K562 (cell line): ENCODE results near the gene WFDC2. TPM values are rescaled to one million over a fixed set of nuclear protein-coding genes. Genes with fewer than 3 reads are reported as not detected.

Experiments
- ATAC-seq: fragments of 200-7000 bp; cut with Tn5 transposase; 3 replicates; pipeline ENCODE4 v1.9.1; 2020; ENCODE audit warnings: moderate library complexity
- BruUV-seq: library from RNA; stranded (reverse); fragments of 400-500 nt; replicated peaks from 2 replicates; lab custom pipeline; 2021; lab: Mats Ljungman, UMichigan
- CTCF ChIA-PET: fragments of 300-600 bp; formaldehyde crosslinking; extraction: SDS; loops from one replicate; lab custom pipeline; 2021; ENCODE audit warnings: low intra/inter-chr PET ratio; lab: Yijun Ruan, JAX
- POLR2A ChIA-PET: fragments of 300-600, 350-650 bp; sonication (Branson Sonifier 250); formaldehyde crosslinking; extraction: SDS; loops from one replicate; lab custom pipeline; 2021; ENCODE audit warnings: antibody characterized with exemption, inconsistent platforms; lab: Yijun Ruan, JAX
- DNase-seq, 4 experiments: peaks; one replicate each; pipeline versions ENCODE4 v3.0.0 to v3.0.0-alpha.2; 2011 to 2018; ENCODE audit warnings: low spot score in 3 of 4, mixed read lengths in 3 of 4; ENCODE audit errors: extremely low read depth in 1 of 4
- FAIRE-seq: peaks from 2 replicates; lab custom pipeline; 2011; peaks lifted over from hg19 to GRCh38; lab: Jason Lieb, UNC
- H2AFZ ChIP-seq: 2 replicates; pipeline ENCODE4 v1.6.0; 2011; ENCODE audit warnings: low read depth, low read length, control low read depth, inconsistent platforms
- H3K27ac ChIP-seq: fragments of 200-600 bp; 3 replicates; pipeline ENCODE4 v1.8.0; 2011; ENCODE audit warnings: low read depth, mild to moderate bottlenecking, control low read depth, inconsistent platforms, low read length, moderate library complexity, mixed read lengths; ENCODE audit errors: extremely low read depth
- H3K27me3 ChIP-seq, 2 experiments: fragments of 300-600 bp in 1 of 2; 2 replicates in 1 of 2; 3 replicates in 1 of 2; pipeline versions ENCODE4 v1.6.0 to v1.8.0; 2011; ENCODE audit warnings: inconsistent platforms in 2 of 2, low read length in 2 of 2, mild to moderate bottlenecking in 1 of 2, mixed read lengths in 1 of 2, moderate library complexity in 1 of 2; ENCODE audit not compliant: control insufficient read depth in 2 of 2, insufficient read depth in 2 of 2
- H3K36me3 ChIP-seq: fragments of 300-600 bp; 3 replicates; pipeline ENCODE4 v1.8.0; 2011; ENCODE audit warnings: mild to moderate bottlenecking, low read length, inconsistent platforms; ENCODE audit not compliant: control insufficient read depth, insufficient read depth
- H3K4me1 ChIP-seq, 2 experiments: fragments of 200-600 bp in 1 of 2; replicated peaks in 1 of 2; 2 replicates in 1 of 2; 3 replicates in 1 of 2; pipeline versions ENCODE4 v1.5.1 to v1.8.0; 2011; ENCODE audit warnings: inconsistent platforms in 2 of 2, low read length in 2 of 2, mild to moderate bottlenecking in 1 of 2, mixed read lengths in 1 of 2, moderate library complexity in 1 of 2; ENCODE audit not compliant: control insufficient read depth in 2 of 2, insufficient read depth in 2 of 2
- H3K4me2 ChIP-seq: 2 replicates; pipeline ENCODE4 v1.6.1; 2011; ENCODE audit warnings: low read length, control low read depth, inconsistent platforms, mixed read lengths; ENCODE audit not compliant: insufficient read depth
- H3K4me3 ChIP-seq: fragments of 200-600 bp; sonication (generic), shearing (Covaris generic); 2 replicates; pipeline ENCODE4 v1.5.1; 2016; ENCODE audit warnings: control low read depth, inconsistent platforms
- H3K79me2 ChIP-seq: fragments of 200-600 bp; 3 replicates; pipeline ENCODE4 v1.8.0; 2011; ENCODE audit warnings: low read length, inconsistent platforms; ENCODE audit not compliant: control insufficient read depth, insufficient read depth
- H3K9ac ChIP-seq, 2 experiments: 2 replicates each; pipeline versions ENCODE4 v1.6.0 to v1.6.1; 2011; ENCODE audit warnings: low read depth in 2 of 2, low read length in 2 of 2, control low read depth in 1 of 2, inconsistent platforms in 1 of 2, mild to moderate bottlenecking in 1 of 2, mixed read lengths in 1 of 2; ENCODE audit not compliant: insufficient read depth in 1 of 2
- H3K9me1 ChIP-seq: one replicate; pipeline ENCODE4 v1.6.0; 2011; ENCODE audit warnings: inconsistent platforms, mild to moderate bottlenecking, low read length, moderate library complexity; ENCODE audit not compliant: control insufficient read depth, insufficient read depth
- H3K9me3 ChIP-seq: replicated peaks from 2 replicates; pipeline ENCODE4 v1.5.1; 2011; ENCODE audit warnings: low read depth, low read length, inconsistent platforms; ENCODE audit not compliant: control insufficient read depth, insufficient read depth
- H4K20me1 ChIP-seq: replicated peaks from 2 replicates; pipeline ENCODE4 v1.6.1; 2011; ENCODE audit warnings: low read length, inconsistent platforms, mixed read lengths; ENCODE audit not compliant: control insufficient read depth, insufficient read depth
- FOXK2 ChIP-seq, 2 experiments: fragments of 450-650 bp; IDR thresholded peaks in 1 of 2; conservative IDR thresholded peaks in 1 of 2; 2 replicates each; pipeline ENCODE4 v1.6.1; 2016; ENCODE audit warnings: low read depth in 2 of 2, mild to moderate bottlenecking in 1 of 2
- ILF3 ChIP-seq: fragments of 450-650 bp; IDR thresholded peaks from 2 replicates; pipeline ENCODE4 v1.6.1; 2018; ENCODE audit warnings: antibody characterized with exemption, mild to moderate bottlenecking, moderate library complexity, borderline replicate concordance
- PPARD ChIP-seq: fragments of 250-450 bp; sonication (Bioruptor Pico); IDR thresholded peaks from 2 replicates; pipeline ENCODE4 v1.8.0; 2022; ENCODE audit warnings: inconsistent platforms, mild to moderate bottlenecking, moderate library complexity
- RBM15 ChIP-seq: fragments of 200-400 bp; formaldehyde crosslinking; IDR thresholded peaks from 2 replicates; pipeline ENCODE4 v1.6.1; 2018; ENCODE audit warnings: mild to moderate bottlenecking, low read length, moderate library complexity; ENCODE audit not compliant: insufficient read depth
- ZNF232 ChIP-seq: sonication (generic); formaldehyde crosslinking; IDR thresholded peaks from 2 replicates; pipeline ENCODE4 v1.8.0; 2022; ENCODE audit warnings: mild to moderate bottlenecking, missing genetic modification reagents
- WGBS: fragments of 100-300 bp; shearing (Covaris generic); methylation state at CpG from one replicate; pipeline ENCODE4 v1.1.6; 2016; ENCODE audit warnings: low coverage, mixed read lengths; ENCODE audit not compliant: insufficient coverage; ENCODE audit errors: missing lambda C conversion rate; 5-methylcytosine and 5-hydroxymethylcytosine counted together
- in situ Hi-C: fragments of 300-500 bp; cut with MboI; formaldehyde crosslinking; loops from 4 replicates; pipeline ENCODE4 v1.15.0; 2018; ENCODE audit warnings: inconsistent platforms, mixed read lengths
- intact Hi-C: fragments of 100-400 bp; cut with micrococcal nuclease; formaldehyde crosslinking; loops from 2 replicates; pipeline ENCODE4 v1.14.2; 2022
- polyA plus RNA-seq, 8 experiments: library from polyadenylated mRNA; depleted of rRNA in 4 of 8; stranded (reverse) in 5 of 8; unstranded in 3 of 8; fragments of >200 nt; fragmentation: Nextera tagmentation in 2 of 8; fragmentation: Illumina TruSeq in 1 of 8; extraction: Ambion mirVana in 2 of 8; extraction: Trizol in 1 of 8; gene quantifications; 2 replicates each; pipeline versions ENCODE4 v1.2.1 to v1.2.3, GENCODE V29; 2011 to 2014; ENCODE audit warnings: inconsistent platforms in 1 of 8, missing spikeins in 1 of 8
- total RNA-seq, 7 experiments: library from RNA; depleted of rRNA in 6 of 7; stranded (reverse); fragments of >200 nt in 6 of 7; fragmentation: Illumina TruSeq in 2 of 7; extraction: Trizol in 2 of 7; gene quantifications; 2 replicates each; pipeline versions ENCODE4 v1.2.1 to v1.2.3, GENCODE V29; 2011 to 2021; ENCODE audit warnings: low replicate concordance in 1 of 7
- TF ChIP-seq, protein P1 (sequence below): sonication (generic); formaldehyde crosslinking; IDR thresholded peaks from 2 replicates; pipeline ENCODE4 v1.8.1; 2022; ENCODE audit warnings: missing genetic modification reagents
- TF ChIP-seq, protein P2 (sequence below): sonication (generic); formaldehyde crosslinking; IDR thresholded peaks from 2 replicates; pipeline ENCODE4 v1.8.1; 2023; ENCODE audit warnings: mild to moderate bottlenecking, missing genetic modification reagents

The WFDC2 gene
- total and polyA plus RNA-seq, 9 of the 15 experiments (the other 6 are each of a cell fraction or from before 2014, with no cell fraction given) = not detected

DNA sequence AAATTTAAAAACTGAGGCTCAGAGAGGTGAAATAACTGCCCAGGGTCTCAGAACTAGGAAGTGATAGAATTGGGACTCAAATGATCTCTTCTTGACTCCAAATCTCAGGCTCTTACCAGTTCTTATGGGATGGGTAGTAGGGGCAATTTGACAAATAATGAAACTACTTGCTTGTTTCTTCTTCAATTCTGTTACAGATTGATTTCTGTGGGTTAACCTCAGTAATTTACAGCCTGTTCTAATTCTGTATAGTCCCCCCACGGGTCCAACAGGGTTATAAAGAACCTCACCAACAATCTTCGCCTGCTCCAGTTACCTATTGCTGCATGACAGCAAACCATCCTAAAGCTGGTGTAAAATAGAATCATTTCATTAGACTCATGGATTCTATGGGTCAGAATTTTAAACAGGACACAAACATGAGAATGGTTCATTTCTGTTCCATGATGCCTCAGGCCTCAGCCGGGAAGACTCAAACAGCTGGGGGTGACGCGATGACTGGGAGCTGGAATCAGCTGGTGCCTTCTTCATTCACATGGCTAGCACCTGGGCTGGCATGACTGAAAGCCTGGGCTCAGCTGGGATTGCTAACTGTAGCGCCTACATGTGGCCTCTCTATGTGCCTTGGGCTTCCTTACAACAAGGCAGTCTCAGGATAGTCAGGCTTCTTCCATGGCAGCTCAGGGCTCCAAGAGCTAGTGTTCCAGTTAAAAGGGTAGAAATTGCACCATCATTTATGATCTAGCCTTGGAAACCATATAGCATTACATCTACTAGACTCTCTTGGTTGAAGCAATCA, 6.6 kb upstream of the WFDC2 start:
- BruUV-seq = no TSS peak
- Histone ChIP-seq H2AFZ (no peak overlapping the region), H3K36me3 (no peaks in the 10 kb centered on the region), H3K9me3 (no peaks in the 10 kb centered on the region), H3K4me1 (no peaks in the 10 kb centered on the region), H3K27ac (no peak overlapping the region), H3K4me3 (no peak overlapping the region), H3K9me1 (peaks cover 2% of the 10 kb centered on the region), H3K79me2 (no peaks in the 10 kb centered on the region), H3K9ac (no peak overlapping the region), H3K4me2 (no peak overlapping the region), H3K27me3 (peaks cover 0 to 7% of the 10 kb centered on the region in 2 experiments; a peak in 4 of 5 replicates), H4K20me1 (no peaks in the 10 kb centered on the region)
- DNase-seq (no peak), FAIRE-seq (no peak), ATAC-seq (no peak)
- POLR2A ChIA-PET = no interaction called here
- TF ChIP-seq, protein P1, sequence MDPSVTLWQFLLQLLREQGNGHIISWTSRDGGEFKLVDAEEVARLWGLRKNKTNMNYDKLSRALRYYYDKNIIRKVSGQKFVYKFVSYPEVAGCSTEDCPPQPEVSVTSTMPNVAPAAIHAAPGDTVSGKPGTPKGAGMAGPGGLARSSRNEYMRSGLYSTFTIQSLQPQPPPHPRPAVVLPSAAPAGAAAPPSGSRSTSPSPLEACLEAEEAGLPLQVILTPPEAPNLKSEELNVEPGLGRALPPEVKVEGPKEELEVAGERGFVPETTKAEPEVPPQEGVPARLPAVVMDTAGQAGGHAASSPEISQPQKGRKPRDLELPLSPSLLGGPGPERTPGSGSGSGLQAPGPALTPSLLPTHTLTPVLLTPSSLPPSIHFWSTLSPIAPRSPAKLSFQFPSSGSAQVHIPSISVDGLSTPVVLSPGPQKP (CRISPR knock-in tag) = no peak
- TF ChIP-seq ZNF232 = no peak
- TF ChIP-seq, protein P2, sequence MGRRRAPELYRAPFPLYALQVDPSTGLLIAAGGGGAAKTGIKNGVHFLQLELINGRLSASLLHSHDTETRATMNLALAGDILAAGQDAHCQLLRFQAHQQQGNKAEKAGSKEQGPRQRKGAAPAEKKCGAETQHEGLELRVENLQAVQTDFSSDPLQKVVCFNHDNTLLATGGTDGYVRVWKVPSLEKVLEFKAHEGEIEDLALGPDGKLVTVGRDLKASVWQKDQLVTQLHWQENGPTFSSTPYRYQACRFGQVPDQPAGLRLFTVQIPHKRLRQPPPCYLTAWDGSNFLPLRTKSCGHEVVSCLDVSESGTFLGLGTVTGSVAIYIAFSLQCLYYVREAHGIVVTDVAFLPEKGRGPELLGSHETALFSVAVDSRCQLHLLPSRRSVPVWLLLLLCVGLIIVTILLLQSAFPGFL = no peak
- no peak for TF ChIP-seq RBM15
- TF ChIP-seq FOXK2 (conservative IDR thresholded peaks at IDR 0.05 in 1 of 2, IDR thresholded peaks at IDR 0.05 in 1 of 2; ENCODE audit: low read depth in 2 of 2) = no peak
- no peak for TF ChIP-seq ILF3
- no peak for TF ChIP-seq PPARD
- in situ Hi-C loops (no loop called here), intact Hi-C loops (no loop called here)
- CTCF ChIA-PET = no interaction called here
- WGBS = 0% methylated on average over 6 of the region's 6 CpGs
